Stimulated activated CD4-positive, alpha-beta T cell treated with anti-CD3 and anti-CD28 coated beads, Interleukin-4, amount 100 ng/mL, for 1 hour (primary cell): ENCODE data around the gene NEDD9.
A peak's percentile ranks its signal among the peaks of the same experiment; 100 is the strongest.

ENCODE experiments used
- DNase-seq: peaks from one replicate; pipeline ENCODE4 v3.0.0-alpha.2; 2020

NEDD9 gene

GRCh38 chr6:11260249-11261038 lies 28.0 kb upstream of the NEDD9 start:
- no peak for DNase-seq

DNA sequence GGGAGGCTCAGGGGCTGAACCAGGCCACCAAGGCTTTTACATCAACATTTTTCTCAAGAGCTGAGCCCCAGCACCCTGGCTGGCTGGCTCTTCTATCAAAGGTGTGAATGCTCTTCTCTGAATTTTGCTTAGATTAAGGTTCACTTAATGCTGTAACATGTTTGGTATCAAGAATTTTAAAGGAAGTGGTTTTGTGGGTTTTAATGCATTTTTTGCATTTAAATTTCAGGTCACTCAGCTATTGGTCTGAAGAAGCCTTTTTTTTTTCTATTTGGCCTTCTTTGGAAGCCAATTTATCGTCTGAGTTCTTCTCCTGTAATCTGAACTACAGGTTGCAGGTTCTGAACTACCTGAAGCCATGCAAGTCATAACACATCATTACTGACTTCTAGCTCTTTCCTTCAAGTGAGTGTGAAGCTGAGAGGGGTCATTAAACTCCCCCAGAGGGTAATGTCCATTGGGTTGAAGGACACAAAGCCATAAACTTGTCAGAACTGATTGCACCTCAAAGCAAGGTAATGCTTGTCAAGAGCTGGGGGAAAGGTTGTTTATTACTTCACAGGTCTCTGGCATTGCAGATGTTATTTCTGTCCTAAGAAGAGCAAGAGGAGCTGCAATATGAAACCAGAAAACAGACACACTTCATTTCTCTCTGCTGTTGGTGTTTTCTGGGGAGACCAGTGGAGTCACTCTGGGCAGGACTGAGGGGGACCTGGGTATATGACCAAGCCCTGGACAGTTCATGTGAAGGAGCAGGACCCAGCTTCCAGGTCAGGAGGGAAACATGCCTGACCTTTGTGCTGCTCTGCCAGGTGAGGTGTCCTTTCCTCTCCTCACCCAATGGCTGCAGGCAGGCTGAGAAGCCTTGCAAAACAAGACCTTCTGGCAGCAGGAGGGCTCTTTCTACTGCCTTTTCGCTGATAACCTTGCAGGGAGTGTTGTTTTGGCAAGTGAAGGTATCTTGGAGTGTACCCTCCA lies 26.1 kb upstream of the NEDD9 start:
- DNase-seq, result no peak

- DNase-seq, result no peak
Observed at GRCh38 chr6:11255610-11256009, 23.1 kb upstream of the NEDD9 start.

- no peak for DNase-seq
Observed at GRCh38 chr6:11253594-11253993, 21.1 kb upstream of the NEDD9 start.

GRCh38 chr6:11251553-11252360 lies 19.3 kb upstream of the NEDD9 start:
- DNase-seq, result no peak

GRCh38 chr6:11250108-11250507 lies 17.6 kb upstream of the NEDD9 start:
- no peak for DNase-seq

DNA sequence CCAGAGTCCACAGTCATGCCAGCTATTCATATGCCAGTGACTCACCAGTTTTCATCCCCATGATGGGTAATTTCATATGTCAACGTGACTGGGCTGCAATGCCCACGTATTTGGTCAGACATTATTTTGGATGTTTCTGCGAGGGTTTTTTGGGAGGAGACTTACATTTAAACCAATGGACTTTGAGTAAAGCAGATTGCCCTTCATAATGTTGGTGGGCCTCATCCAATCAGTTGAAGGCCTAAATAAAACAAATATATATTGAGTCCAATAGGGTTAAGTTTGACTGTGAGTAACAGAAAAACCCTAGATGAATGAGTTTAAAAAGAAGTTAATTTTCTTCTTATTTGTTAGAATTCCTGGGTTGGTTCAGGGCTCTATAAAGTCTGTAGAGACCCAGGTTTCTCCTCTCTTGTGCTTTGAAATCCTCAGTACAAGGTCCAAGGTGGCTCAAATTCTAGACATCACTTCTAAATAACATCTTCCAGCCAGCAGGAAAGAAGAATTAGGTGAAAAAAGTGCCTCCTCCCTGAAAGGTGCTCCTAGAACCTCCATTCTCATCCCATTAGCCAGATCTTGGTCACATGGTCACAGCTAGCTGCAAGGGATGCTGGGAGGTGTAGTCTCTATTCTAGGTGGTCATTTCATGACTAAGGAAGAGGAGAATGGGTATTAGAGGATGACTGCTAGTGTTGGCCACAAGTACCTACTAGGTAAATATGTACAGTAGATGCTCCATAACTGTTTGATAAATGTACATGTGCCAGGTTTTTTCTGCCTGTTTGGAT lies 16.7 kb upstream of the NEDD9 start:
- no peak for DNase-seq

DNA sequence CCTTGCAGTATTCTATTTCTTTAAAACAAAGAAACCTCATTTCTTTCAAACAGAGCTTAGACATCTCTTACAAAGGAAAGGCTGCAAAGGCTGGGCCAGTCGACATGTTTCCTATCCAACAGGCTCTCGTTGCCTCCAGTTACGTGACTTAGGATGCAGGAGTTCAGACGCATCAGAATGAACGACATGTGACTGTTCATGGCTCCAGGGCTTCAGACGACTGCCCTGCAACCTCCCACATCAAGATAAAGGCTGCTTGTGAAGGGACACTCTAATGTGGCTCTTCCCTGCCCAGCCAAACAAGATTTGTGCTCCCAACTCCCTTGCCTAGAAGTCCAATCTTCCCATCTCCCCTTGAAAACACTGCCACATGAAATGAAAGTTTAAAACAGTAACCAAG lies 14.3 kb upstream of the NEDD9 start:
- no peak for DNase-seq

GRCh38 chr6:11245381-11246256 lies 13.2 kb upstream of the NEDD9 start:
- DNase-seq, result no peak

DNA sequence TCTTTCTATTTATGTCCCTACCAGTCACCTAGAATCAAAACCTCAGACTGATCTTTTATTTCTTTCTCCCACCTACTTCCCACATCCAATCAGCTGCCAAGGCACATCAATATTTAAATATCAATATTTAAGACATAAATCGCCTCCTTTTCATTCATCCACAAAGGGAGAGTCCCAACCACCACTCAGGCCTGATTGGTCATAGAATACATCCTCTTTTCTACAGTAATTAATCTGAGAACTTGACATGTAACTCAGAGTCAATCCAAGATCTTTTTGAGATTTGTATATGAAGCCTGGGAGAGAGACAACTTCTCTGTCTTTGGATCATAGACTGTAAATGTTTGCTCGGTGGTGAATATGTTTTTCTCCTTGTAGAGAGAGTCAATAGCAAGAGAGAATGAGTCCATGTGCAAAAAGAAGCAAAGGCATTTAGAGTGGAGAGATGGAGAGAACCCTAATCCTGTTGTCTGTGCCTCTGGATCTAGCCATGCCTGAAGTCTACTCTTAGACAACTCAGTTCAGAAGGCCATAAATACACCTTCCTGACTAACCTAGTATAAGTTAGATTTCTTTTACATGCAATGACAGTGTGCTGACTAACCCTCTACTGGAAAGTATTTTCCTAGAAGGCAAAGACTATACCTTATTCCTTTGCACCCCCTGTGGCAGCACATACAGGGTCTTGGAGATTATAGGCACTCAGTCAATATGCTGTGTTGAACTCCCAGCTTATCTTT lies 12.1 kb upstream of the NEDD9 start:
- no peak for DNase-seq

DNA sequence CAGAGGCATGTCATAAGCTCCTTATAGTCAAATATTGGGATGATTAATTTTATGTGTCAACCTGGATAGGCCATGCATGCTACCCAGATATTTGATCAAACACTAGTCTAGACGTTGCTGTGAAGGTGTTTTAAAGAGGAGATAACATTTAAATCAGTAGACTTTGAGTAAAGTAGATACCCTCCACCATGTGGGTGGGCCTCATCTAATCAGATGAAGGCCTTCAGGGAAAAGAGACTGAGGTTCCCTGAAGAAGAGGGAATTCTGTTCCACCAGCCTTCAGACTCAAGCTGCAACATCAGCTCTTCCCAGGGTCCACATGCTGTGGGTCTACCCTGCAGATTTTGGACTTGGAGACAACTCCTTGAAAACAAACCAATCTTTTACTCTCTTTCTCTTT lies 11.4 kb upstream of the NEDD9 start:
- no peak for DNase-seq

DNA sequence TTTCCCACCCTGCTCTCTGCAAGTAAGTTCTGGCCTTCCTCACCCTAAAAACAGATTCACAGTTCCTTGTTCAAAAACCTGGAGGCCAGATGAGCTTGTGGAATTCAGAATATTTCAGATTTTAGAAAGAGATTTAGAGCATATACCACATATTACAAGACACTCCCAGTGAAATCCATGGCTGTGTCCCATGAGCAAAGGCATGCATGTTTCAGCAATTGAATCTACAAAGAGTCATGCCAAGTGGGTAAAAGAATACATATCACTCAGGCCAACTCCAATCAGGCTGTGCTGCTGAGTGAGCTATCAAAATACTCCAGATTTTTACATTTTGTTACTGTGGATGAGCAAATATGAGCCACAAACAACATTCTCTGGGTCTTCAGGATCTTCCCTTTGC lies 10.2 kb upstream of the NEDD9 start:
- DNase-seq, result no peak

GRCh38 chr6:11241793-11242201 lies 9.3 kb upstream of the NEDD9 start:
- DNase-seq, result no peak

GRCh38 chr6:11241154-11241792 lies 8.8 kb upstream of the NEDD9 start:
- DNase-seq, result no peak

DNA sequence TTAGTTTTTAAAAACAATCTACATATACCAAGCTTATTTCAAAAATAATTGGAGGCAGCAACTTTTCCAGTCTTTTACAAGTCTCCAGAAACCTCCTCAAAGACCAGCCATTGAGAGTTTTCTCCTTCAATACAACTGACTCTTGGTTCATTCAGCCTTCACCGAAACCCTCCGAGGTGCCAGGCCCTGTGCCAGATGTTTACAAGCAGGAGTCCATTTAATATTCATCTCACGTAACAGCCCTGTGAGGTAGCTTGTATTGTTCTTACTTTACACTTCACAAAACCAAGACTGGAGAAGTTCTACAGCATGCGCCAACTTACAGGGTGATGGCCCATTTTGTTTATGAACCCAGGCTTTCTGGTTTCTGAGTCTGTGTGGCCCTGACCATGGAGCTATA lies 5.5 kb upstream of the NEDD9 start:
- DNase-seq, result no peak

DNA sequence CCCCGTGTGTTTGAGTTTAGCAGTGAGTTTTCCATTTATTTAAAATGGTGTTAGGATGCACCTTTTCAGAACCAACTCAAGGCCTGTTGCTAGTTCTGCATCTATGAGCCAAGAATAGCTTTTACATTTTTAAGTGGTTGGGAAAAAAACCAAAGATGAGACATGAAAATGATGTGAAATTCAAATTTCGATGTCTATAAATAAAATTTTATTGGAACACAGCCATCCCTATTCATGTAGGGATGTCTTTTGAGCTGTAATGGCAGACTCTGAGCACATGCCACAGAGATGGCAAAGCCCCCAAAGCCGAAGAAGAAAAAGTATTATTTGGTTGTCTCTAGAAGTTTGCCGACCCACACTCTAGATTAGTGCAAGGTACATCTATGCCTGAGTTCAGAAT lies 5.0 kb upstream of the NEDD9 start:
- DNase-seq, result no peak

DNA sequence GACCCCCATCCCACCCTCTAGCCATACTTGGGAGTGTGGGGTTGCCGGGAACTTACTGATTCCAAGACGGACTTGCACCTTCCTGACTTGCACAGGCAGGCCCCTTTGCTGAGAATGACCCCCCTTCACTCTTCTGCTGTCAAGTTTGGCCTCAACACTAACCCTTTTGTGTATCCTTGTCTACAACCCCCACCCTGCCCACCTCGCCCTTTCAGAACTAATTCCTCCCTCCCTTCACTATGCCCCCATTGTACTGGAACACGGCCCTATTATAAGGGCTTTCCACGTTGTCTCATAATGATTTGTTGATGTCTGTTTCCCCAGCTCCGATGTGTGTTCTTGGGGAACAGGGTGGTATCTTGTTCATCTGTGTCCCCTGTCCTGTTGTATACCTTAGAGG lies 4.4 kb upstream of the NEDD9 start:
- no peak for DNase-seq

GRCh38 chr6:11236076-11236750 lies 3.7 kb upstream of the NEDD9 start:
- DNase-seq, result peak; percentile 22

GRCh38 chr6:11235062-11235461 lies 2.6 kb upstream of the NEDD9 start:
- DNase-seq, result no peak
